Hair follicle dermal papilla cell (primary cell): Measurements from ENCODE around the gene CD163L1. TPM values are rescaled to one million over a fixed set of nuclear protein-coding genes. Genes with fewer than 3 reads are reported as not detected.

Source experiments
- total RNA-seq: library from RNA; depleted of rRNA; stranded (reverse); fragments of >200 nt; gene quantifications from 2 replicates; pipeline ENCODE4 v1.2.3, GENCODE V29; 2012

The CD163L1 gene
- total RNA-seq, result 1.5 and 2.1 TPM in 2 replicates

GRCh38 chr12:7444076-7444475 is at the start of gene CD163L1:
Gene CD163L1, minus strand, starts transcription at chr12:7444153. Its CDS starts 26 bp downstream, at chr12:7444127.

Other genes starting within 250 kb of the CD163L1 start
- not detected in 2 replicates for gene ACSM4, start 140.1 kb downstream of the CD163L1 start, total RNA-seq
- 0.24 and 0.49 TPM in 2 replicates for gene CD163, start 59.6 kb upstream of the CD163L1 start, total RNA-seq
- not detected in 2 replicates for gene APOBEC1, start 221.8 kb upstream of the CD163L1 start, total RNA-seq